ENCODE results near the gene CLASP1. TPM values are rescaled to one million over a fixed set of nuclear protein-coding genes. Genes with fewer than 3 reads are reported as not detected.
"Not testable (repeated sequence)": the region's sequence is repeated elsewhere in the genome, so short reads cannot be mapped to it uniquely, and the experiment has no call there.

Gene CLASP1
- total RNA-seq, 2 experiments from 2014 or later, result 33.8 to 72.4 TPM

DNA sequence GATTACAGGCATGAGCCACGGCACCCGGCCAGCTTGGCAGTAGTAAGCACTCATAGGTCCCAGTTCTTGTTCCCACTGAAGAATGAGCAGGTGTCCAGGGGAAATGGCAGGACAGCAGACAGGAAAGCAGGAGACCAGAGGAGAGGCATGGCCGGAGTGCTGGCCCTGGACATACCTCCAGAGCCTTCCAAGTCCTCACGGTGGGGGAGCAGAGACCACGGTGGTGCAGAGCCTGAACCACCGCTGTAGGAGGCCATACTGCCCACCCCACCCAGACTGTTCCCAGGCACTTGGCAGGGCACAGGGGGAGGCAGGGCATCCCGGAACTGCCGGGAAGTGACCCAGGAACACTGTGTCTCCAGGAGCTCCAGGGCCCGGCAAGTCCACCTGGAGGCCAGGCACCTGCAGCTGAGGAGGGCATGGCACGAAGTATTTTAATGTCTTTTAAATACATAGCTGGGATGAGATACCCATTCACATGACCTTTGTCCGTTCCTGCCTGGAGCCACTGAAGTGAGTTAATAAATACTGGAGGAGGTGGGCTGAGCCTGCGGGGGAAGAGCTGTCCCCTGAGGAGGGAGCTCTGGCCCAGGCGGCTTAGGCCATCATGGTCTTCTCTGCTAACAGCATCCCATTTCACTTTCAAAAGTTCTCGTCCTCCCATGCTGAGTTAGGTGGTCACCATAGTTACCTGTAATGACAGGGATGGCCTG is 314.5 kb downstream of the CLASP1 start:
- POLR2A ChIA-PET, result interaction anchor here (0.6 to 0.8 kb wide), 2 partner anchors 32 to 183 kb away, joined by 4 read pairs; no protein-coding TSS in a partner anchor
- intact Hi-C loops (cut with micrococcal nuclease; ENCODE audit: unreplicated experiment), result no loop called here
- Histone ChIP-seq H2AFZ (ENCODE audit: low read length) (no peak overlapping the region), H3K9me3 (ENCODE audit: low read length) (no peaks in the 10 kb centered on the region), H3K27ac (ENCODE audit: low read depth, low read length, poor library complexity, severe bottlenecking) (no peak overlapping the region), H3K36me3 (ENCODE audit: insufficient read depth, low read length) (peaks cover 4% of the 10 kb centered on the region; the same call in 1 of the 2 replicates), H3K4me3 (ENCODE audit: low read depth, low read length, poor library complexity, severe bottlenecking) (no peak overlapping the region), H3K4me1 (ENCODE audit: insufficient read depth, low read length, poor library complexity, severe bottlenecking) (peaks cover 5% of the 10 kb centered on the region), H4K20me1 (ENCODE audit: insufficient read depth, low read length) (no peaks in the 10 kb centered on the region), H3K79me2 (ENCODE audit: insufficient read depth, low read depth, low read length) (no peaks in the 10 kb centered on the region), H3K4me2 (ENCODE audit: low read length) (no peak overlapping the region), H3K9me2 (ENCODE audit: insufficient read depth, low read length) (no peaks in the 10 kb centered on the region)
- no peak for DNase-seq (ENCODE audit: low spot score)
- CTCF ChIA-PET (ENCODE audit: unreplicated experiment), result no interaction called here
- no TSS peak for BruUV-seq (replicated peaks)
- TF ChIP-seq EZH2phosphoT487 (IDR thresholded peaks at IDR 0.05; ENCODE audit: borderline replicate concordance, low read depth, low read length), result no peak
- TF ChIP-seq, protein P1, sequence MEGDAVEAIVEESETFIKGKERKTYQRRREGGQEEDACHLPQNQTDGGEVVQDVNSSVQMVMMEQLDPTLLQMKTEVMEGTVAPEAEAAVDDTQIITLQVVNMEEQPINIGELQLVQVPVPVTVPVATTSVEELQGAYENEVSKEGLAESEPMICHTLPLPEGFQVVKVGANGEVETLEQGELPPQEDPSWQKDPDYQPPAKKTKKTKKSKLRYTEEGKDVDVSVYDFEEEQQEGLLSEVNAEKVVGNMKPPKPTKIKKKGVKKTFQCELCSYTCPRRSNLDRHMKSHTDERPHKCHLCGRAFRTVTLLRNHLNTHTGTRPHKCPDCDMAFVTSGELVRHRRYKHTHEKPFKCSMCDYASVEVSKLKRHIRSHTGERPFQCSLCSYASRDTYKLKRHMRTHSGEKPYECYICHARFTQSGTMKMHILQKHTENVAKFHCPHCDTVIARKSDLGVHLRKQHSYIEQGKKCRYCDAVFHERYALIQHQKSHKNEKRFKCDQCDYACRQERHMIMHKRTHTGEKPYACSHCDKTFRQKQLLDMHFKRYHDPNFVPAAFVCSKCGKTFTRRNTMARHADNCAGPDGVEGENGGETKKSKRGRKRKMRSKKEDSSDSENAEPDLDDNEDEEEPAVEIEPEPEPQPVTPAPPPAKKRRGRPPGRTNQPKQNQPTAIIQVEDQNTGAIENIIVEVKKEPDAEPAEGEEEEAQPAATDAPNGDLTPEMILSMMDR (conservative IDR thresholded peaks at IDR 0.05; ENCODE audit: low read length), result no peak

GRCh38 chr2:121333834-121334558 is 315.3 kb downstream of the CLASP1 start:
- intact Hi-C loops (cut with micrococcal nuclease; ENCODE audit: unreplicated experiment), result no loop called here
- Histone ChIP-seq H3K36me3 (ENCODE audit: insufficient read depth, low read length) (no peaks in the 10 kb centered on the region), H2AFZ (ENCODE audit: low read length) (no peak overlapping the region), H3K4me1 (ENCODE audit: insufficient read depth, low read length, poor library complexity, severe bottlenecking) (peaks cover 5% of the 10 kb centered on the region), H3K4me2 (ENCODE audit: low read length) (no peak overlapping the region), H3K9me2 (ENCODE audit: insufficient read depth, low read length) (no peaks in the 10 kb centered on the region), H3K27ac (ENCODE audit: low read depth, low read length, poor library complexity, severe bottlenecking) (no peak overlapping the region), H4K20me1 (ENCODE audit: insufficient read depth, low read length) (no peaks in the 10 kb centered on the region), H3K4me3 (ENCODE audit: low read depth, low read length, poor library complexity, severe bottlenecking) (no peak overlapping the region), H3K79me2 (ENCODE audit: insufficient read depth, low read depth, low read length) (no peaks in the 10 kb centered on the region), H3K9me3 (ENCODE audit: low read length) (no peaks in the 10 kb centered on the region)
- CTCF ChIA-PET (ENCODE audit: unreplicated experiment), result no interaction called here
- DNase-seq (ENCODE audit: low spot score), result no peak
- BruUV-seq (replicated peaks), result no TSS peak
- POLR2A ChIA-PET, result interaction anchor here (0.6 to 0.8 kb wide), 3 partner anchors 32 to 217 kb away, joined by 3 to 4 read pairs (median 4); no protein-coding TSS in a partner anchor
- no peak for TF ChIP-seq EZH2phosphoT487 (IDR thresholded peaks at IDR 0.05; ENCODE audit: borderline replicate concordance, low read depth, low read length)
- TF ChIP-seq, protein P1 (conservative IDR thresholded peaks at IDR 0.05; ENCODE audit: low read length), result no peak

DNA sequence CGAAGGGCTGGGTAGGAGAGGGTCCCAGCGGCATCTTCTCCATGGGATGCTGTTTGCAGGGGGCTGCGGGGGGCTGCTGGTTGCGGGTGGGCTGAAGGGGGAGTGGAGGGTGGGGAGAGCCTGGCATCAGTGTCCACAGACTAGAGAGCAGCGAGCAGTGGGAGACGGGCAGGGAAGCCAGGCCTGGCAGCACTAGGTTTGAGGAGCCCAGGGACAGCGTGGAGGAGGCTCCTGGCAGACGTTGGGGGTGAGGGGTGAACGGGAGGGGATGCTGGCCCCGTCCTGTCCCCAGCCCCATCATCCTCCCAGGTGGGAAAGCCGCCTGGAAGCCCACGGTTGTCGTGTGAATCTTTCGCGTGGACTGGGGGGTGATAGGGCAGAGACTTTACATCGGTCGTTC is 316.0 kb downstream of the CLASP1 start:
- Histone ChIP-seq H3K9me2 (ENCODE audit: insufficient read depth, low read length) (no peaks in the 10 kb centered on the region), H2AFZ (ENCODE audit: low read length) (no peak overlapping the region), H3K79me2 (ENCODE audit: insufficient read depth, low read depth, low read length) (no peaks in the 10 kb centered on the region), H3K9me3 (ENCODE audit: low read length) (no peaks in the 10 kb centered on the region), H3K36me3 (ENCODE audit: insufficient read depth, low read length) (no peaks in the 10 kb centered on the region), H4K20me1 (ENCODE audit: insufficient read depth, low read length) (no peaks in the 10 kb centered on the region), H3K27ac (ENCODE audit: low read depth, low read length, poor library complexity, severe bottlenecking) (no peak overlapping the region), H3K4me3 (ENCODE audit: low read depth, low read length, poor library complexity, severe bottlenecking) (no peak overlapping the region), H3K4me2 (ENCODE audit: low read length) (no peak overlapping the region), H3K4me1 (ENCODE audit: insufficient read depth, low read length, poor library complexity, severe bottlenecking) (peaks cover 5% of the 10 kb centered on the region)
- BruUV-seq (replicated peaks), result no TSS peak
- intact Hi-C loops (cut with micrococcal nuclease; ENCODE audit: unreplicated experiment), result no loop called here
- TF ChIP-seq EZH2phosphoT487 (IDR thresholded peaks at IDR 0.05; ENCODE audit: borderline replicate concordance, low read depth, low read length), result no peak
- TF ChIP-seq, protein P1 (conservative IDR thresholded peaks at IDR 0.05; ENCODE audit: low read length), result no peak
- POLR2A ChIA-PET, result no interaction called here
- CTCF ChIA-PET (ENCODE audit: unreplicated experiment), result no interaction called here
- no peak for DNase-seq (ENCODE audit: low spot score)

GRCh38 chr2:121331324-121331723 is 317.9 kb downstream of the CLASP1 start:
- H2AFZ ChIP-seq (ENCODE audit: low read length); H4K20me1 ChIP-seq (ENCODE audit: insufficient read depth, low read length); H3K27ac ChIP-seq (ENCODE audit: low read depth, low read length, poor library complexity, severe bottlenecking); H3K79me2 ChIP-seq (ENCODE audit: insufficient read depth, low read depth, low read length); H3K36me3 ChIP-seq (ENCODE audit: insufficient read depth, low read length); H3K4me3 ChIP-seq (ENCODE audit: low read depth, low read length, poor library complexity, severe bottlenecking); POLR2A ChIA-PET; CTCF ChIA-PET (ENCODE audit: unreplicated experiment); DNase-seq (ENCODE audit: low spot score); BruUV-seq (replicated peaks); H3K9me3 ChIP-seq (ENCODE audit: low read length); H3K4me2 ChIP-seq (ENCODE audit: low read length); H3K4me1 ChIP-seq (ENCODE audit: insufficient read depth, low read length, poor library complexity, severe bottlenecking); intact Hi-C loops (cut with micrococcal nuclease; ENCODE audit: unreplicated experiment); H3K9me2 ChIP-seq (ENCODE audit: insufficient read depth, low read length): not testable (repeated sequence)
